ENCODE data around the gene NAP1L5.
A peak's percentile ranks its signal among the peaks of the same experiment; 100 is the strongest.

Gene NAP1L5

DNA sequence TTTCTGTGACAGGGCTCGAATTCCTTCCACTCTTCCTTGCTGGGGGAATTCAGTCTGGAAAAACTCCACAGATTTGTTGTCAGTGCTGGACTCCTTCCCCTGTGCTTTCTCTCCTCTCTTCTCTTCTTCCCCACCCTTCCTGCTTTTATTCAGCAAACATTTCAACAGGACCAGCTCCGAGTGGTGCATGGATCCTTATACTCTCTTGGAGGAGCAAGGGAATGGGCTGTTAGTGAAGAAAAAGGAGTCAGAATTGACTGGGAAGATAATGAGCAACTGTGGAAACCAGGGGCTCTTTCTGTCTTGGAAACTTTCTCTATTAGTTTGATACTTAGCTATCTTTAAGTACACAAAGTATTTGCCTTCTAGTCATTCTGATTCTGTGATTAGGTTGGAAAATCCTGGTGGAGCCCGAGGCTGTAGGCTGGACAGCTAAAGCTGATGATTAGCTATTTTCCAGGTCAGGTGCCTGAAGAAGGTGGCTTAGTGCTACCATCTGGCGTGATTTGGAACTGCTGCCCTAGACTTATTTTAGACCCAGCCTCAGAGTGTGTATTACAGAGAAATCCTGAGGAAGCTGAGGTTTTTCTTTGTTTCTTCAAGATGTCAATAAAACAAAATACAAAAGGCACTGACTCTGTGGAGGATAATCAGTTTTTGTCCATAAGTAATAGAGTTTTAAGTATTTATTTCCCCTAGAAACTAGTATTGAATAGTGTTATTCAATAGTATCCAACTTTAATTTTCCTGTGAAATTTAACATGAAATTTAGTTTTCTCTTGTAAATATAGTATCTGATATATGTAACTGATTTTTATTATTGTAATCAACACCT, 38.4 kb downstream of the NAP1L5 start:
- DNase-seq, result peak; percentile 15

DNA sequence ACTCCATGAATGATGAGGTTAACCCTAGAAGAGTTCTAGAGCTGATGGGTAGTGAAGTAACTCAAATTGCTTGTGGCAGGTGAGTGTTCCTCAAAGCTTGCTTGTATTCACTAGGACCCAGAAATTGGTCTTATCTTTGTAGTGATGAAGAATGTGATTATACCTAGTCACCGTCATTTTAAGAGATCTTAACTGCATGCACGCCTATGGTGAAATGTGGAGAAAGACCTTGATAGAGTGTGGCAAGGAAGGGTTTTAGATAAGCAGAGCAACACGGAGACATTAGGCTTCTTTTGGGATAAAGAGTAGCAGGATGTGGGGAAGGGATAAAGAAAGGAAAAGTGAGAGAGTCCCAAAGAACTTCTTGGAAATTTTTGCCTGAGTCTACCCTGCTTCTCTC, 42.4 kb downstream of the NAP1L5 start:
- no peak for DNase-seq

DNA sequence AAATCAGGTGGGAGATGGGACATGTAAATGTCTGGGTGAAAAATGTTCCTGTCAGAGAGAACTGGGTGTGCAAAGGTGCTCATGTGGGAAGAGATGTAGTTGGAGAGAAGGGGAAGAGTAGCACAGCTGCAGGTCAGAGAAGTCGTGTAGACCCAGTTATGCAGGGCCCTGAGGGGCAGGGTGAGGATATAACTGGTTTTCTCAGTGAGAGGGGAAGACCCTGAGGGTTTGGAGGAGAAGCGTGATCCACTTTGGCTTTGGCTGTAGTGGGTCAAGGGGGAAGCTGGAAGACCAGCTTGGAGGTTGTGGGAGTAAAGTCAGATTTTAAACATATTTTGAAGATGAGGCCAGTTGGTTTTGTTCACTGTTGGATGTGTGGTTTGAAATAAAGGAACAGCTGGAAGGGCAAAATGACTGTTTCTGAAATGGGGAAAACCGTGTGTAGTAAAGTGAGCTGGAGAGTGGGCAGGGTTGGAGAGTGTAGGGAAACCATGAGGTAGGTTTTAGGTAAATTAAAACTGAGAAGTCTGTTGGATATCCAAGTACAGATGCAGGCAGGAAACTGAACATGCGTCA, 44.2 kb downstream of the NAP1L5 start:
- no peak for DNase-seq

DNA sequence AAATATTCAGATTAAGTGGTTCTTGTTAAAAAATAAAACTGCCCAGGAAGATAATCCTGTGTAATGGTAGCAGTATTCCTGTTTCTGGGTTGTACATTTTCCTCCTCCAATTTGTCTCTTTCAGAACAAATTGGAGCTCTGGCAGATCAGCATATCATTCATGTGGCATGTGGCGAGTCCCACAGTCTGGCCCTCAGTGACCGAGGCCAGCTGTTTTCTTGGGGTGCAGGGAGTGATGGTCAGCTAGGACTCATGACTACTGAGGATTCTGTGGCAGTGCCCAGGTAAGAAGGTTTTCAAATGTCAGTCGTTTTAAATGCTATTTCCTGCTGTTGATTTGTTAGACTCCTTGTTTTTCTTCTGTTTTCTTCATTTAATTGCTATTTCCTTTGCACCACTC, 47.9 kb downstream of the NAP1L5 start:
- no peak for DNase-seq

DNA sequence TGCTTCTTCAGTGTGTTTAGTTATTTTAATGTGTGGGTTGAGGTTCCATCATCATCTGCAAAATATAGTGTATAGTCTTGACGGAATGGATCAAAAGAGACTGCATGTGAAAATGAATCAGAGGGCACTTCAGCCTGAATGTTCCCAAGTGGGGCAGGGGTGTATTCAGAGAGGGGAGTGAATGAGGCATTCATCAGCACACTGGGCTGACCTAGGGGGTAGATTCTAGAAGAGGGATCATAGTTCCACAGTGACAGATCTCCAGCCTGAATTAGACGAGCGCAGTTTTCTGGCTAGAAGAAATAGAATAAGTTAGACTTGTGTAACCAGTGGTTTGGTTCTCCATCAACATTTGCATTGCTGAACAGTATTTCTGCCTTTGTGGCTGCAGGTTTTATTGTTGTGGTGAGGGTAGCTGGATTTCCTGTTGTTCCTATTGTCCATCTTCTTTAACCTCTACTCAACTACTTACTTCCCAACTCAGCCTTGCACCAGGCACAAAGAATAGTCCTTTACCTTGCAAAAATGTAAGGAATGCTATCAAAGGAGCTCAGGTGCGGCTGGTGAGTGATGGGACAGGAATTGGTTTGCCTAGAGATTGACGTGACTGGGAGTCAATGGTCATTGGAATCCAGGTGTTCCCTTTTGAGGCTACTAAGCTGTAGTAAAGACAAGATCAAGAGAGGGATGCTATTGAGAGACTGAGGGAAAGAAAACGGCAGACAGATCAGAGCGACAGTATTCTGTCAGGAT, 50.9 kb downstream of the NAP1L5 start:
- no peak for DNase-seq

DNA sequence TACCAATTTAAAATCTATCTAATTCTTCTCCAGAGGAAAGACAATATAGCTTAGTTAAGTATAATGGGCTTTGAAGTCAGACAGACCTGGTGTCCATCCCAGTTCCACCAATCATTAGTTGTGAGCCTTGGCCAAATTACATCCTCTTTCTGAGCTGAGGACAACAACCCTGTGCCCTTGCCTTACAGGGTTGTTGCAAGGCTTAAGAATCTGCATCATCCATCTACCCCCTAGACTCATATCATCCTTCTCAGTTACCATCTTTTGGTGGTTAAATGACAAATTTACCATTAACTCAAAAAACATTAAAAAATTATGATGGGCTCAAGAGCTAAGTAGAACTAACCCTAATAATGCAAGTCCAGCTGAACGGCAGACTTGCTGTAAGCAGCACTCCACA, 51.6 kb downstream of the NAP1L5 start:
- no peak for DNase-seq
